MM.1S (cell line): ENCODE results near the gene FHIT.

Experiments used
- EZH2 ChIP-seq: fragments of 300-600 bp; sonication (generic); optimal IDR thresholded peaks from 2 replicates; pipeline ENCODE3; 2017; ENCODE audit warnings: low read depth, mild to moderate bottlenecking, antibody characterized with exemption, low read length, mixed read lengths
- TF ChIP-seq, protein P1 (sequence below): fragments of 300-600 bp; sonication (generic); IDR thresholded peaks from 2 replicates; pipeline ENCODE4 v1.5.1; 2016; ENCODE audit warnings: antibody characterized with exemption, low read length, mixed read lengths

DNA sequence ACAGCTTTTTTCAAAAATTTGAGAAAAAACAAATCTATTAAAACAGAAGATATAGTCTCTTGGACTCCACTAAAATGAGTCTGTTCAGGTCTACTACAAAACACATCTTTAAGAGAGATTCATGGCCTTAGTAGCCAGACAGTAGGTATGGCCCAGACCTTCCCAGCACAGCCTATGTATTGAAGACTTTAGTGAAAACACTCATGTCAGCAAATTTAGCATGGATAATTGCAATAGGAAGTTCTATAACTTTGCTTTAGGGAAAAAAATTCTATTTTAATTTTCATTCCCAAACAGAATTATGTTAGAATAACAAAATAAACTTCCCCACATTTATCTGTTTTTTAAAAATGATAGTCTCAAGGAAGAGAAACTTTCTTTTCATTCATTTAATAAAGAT lies 976.6 kb downstream of the FHIT start:
- TF ChIP-seq, protein P1, sequence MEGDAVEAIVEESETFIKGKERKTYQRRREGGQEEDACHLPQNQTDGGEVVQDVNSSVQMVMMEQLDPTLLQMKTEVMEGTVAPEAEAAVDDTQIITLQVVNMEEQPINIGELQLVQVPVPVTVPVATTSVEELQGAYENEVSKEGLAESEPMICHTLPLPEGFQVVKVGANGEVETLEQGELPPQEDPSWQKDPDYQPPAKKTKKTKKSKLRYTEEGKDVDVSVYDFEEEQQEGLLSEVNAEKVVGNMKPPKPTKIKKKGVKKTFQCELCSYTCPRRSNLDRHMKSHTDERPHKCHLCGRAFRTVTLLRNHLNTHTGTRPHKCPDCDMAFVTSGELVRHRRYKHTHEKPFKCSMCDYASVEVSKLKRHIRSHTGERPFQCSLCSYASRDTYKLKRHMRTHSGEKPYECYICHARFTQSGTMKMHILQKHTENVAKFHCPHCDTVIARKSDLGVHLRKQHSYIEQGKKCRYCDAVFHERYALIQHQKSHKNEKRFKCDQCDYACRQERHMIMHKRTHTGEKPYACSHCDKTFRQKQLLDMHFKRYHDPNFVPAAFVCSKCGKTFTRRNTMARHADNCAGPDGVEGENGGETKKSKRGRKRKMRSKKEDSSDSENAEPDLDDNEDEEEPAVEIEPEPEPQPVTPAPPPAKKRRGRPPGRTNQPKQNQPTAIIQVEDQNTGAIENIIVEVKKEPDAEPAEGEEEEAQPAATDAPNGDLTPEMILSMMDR, result no peak
- TF ChIP-seq EZH2, result no peak
